Stimulated activated CD4-positive, alpha-beta T cell treated with anti-CD3 and anti-CD28 coated beads, TNF-alpha, amount 100 ng/mL, for 48 hours (primary cell): ENCODE data around the gene CD37.

ENCODE experiments used
- DNase-seq, 3 donors: peaks; one replicate each; pipeline ENCODE4 v3.0.0-alpha.2; 2020; ENCODE audit warnings: low read depth in 3 of 3

CD37 gene

DNA sequence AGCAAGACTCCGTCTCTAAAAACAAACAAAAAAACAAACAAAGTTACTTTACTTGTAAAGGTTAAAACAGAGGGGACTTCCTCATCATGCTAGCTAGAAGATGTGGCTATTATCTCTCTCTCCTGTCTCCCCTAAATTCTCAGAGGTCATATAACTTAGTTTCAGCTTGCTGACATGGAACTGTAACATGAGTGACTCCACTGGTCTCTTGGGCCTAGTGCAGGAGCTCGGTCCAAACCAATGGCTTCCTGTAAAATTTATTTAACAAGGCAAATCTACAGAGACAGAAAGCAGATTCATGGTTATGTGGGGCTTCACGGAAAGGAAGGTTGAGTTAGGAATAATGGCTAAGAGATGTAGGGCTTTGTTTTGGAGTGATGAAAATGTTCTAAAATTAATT is 43.3 kb downstream of the CD37 start:
- no peak for DNase-seq

DNA sequence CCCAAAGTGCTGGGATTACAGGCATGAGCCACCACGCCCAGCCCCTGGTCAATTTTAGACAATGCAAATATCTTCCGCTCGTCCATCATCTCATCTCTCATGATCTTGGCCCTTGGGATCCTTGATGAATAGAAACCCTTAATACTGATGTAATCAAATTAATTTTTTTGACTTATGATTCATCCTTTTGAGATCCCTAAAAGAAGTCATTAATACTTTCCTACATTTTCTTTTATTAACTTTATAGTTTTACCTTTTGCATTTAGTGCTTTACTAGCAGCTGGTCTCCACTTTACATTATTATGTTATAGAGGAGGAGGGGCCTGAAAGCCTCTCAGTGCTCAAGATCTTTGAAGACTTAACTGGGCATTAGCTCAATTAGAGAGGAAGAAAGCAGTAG is 45.2 kb downstream of the CD37 start:
- DNase-seq = no peak

DNA sequence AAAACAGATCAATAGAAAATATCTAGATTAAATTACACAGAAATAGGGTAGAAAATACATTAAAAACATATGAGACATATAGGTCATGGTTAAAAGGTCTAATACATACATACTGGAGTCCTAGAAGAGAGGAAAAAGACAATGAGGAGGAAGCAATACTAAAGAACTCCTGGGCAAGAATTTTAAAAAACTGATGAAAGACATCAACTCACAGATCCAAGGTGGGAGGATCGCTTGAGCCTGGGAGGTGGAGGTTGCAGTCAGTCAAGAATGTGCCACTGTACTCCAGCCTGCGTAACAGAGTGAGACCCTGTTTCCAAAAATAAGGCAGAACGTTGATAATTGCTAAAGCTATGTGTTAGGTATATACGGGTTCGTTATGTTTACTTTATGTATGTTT is 47.4 kb downstream of the CD37 start:
- DNase-seq = no peak

DNA sequence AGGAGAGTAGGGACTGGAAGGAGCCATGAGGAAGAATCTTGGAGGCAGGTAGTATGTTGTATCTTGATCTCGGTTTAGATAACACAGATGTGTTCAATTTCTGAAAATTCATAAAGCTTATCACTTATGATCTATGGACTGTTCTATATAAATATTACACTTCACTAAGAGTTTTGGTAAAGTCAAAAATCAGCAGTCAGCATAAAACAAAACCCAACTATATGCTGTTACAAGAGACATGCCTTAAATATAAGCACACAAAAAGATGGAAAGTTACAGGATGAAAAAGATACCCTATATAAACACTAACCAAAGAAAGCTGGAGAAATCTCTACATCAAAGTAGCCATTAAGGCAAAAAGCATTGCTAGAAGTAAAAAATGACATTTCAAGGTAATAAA is 48.4 kb downstream of the CD37 start:
- no peak for DNase-seq

DNA sequence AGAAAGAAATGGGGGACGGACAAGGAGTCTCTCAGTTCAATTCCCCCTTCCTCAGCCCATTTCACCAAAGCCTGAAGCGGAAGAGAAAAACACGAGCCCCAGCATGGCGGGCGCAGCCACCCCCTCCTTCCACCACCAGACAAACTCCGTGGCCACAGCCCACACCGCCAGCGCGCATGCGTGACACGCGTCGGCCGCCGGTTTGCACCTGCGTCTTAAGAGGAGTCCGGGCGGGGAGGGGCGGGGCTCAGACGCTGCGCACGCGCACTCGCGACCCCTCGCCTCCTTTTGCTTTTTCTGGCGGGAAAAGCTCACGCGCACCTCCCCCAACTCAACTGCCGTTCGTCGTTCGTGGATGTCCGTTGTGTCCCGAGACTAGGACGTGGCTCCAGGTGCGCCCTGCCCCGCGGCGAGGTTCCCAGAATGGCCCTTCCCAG is 52.7 kb downstream of the CD37 start, which contains the start of gene KASH5:
Gene KASH5 (plus strand): TSS at position 314 of the 437 bp plus-strand sequence. CDS start 2,635 bp downstream, outside the sequence.
- peak; percentile 57 to 88 (median 78) for DNase-seq

DNA sequence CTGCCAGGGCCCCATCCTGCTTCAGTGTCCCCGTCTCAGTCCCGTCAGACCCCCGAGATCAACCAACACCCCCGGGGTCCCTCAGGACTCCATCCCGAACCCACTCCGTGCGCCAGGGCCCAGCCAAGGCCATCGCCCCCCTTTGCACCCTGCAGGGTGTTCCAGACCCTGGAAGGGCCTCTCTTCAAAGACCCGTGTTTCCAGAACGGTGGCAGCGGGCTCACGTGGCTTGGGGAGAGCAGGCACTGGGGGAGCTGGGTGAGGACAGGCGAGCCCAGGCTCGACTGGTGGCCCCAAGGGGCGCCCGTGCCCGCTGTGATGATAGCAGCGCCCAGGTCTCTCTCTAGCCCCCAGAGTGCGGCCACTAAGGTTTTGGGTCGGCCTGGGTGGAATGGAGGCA is 54.2 kb downstream of the CD37 start:
- no peak for DNase-seq
